ENCODE data around the gene TST. TPM values are rescaled to one million over a fixed set of nuclear protein-coding genes. Genes with fewer than 3 reads are reported as not detected.

TST gene
- total and polyA plus RNA-seq, 2 donors (not counting 3 experiments of a cell fraction or from before 2014, with no cell fraction given): 39.2 to 95.1 TPM

DNA sequence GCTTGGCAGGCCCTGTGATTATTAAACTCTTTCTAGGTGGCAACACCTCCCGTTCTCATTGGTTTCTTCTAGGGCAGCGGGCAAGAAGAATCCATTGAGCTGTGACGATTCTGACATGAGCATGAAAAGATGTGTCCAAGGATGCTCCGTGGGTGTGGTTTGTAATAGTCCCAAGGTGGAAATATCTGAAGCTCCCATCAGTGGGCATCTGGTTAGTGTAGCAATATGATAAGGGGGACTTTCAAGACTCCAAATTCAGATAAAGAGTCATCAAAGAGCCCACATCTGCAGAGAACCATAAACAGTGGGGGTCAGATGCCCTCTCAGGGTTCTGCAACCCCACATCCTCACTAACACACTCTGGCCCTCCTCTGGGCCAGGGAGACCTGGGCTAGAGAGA, 42.6 kb downstream of the TST start:
- no TSS peak for BruUV-seq (replicated peaks)
- intact Hi-C loops (cut with micrococcal nuclease) (no loop called here), dilution Hi-C loops (cut with MboI; ENCODE audit: extremely low pct_ligation_motif_present, low sequenced_read_pairs) (no loop called here)
- FAIRE-seq (no peak), DNase-seq (ENCODE audit: low read depth, low spot score) (no peak)
- H3K4me2 ChIP-seq (ENCODE audit: insufficient read depth, low read length): no peak overlapping the region
- ChIA-PET POLR2A (no interaction called here), CTCF (interaction anchor here (0.6 to 9.1 kb wide), 17 partner anchors 8 to 223 kb away, joined by 3 to 120 read pairs (median 5); partner anchors contain the start of genes MPST, NCF4 and TST)
- no peak overlapping the region for H3K4me3 ChIP-seq (replicated peaks in 1 of 3; ENCODE audit: insufficient read depth in 1 of 3, low read depth in 1 of 3, low read length in 3 of 3)
- no peaks in the 10 kb centered on the region for H3K36me3 ChIP-seq (ENCODE audit: control insufficient read depth in 2 of 2, extremely low read depth in 1 of 2, insufficient read depth in 2 of 2, low read length in 2 of 2)
- no peak for TF ChIP-seq FOS (IDR thresholded peaks at IDR 0.05; ENCODE audit: borderline replicate concordance, insufficient read depth, low read length)
- TF ChIP-seq POLR2A (IDR thresholded peaks at IDR 0.05; ENCODE audit: low read depth, low read length): no peak
- no peak for TF ChIP-seq JUN (IDR thresholded peaks at IDR 0.05; ENCODE audit: borderline replicate concordance, insufficient read depth, insufficient read length, low read depth)
- TF ChIP-seq, protein P1, sequence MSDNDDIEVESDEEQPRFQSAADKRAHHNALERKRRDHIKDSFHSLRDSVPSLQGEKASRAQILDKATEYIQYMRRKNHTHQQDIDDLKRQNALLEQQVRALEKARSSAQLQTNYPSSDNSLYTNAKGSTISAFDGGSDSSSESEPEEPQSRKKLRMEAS (IDR thresholded peaks at IDR 0.05; ENCODE audit: insufficient read depth, insufficient read length): no peak
- no peak for TF ChIP-seq EZH2 (IDR thresholded peaks at IDR 0.05; ENCODE audit: borderline replicate concordance, low read depth, low read length, severe bottlenecking)
- TF ChIP-seq GATA2 (IDR thresholded peaks at IDR 0.05; ENCODE audit: insufficient read depth, insufficient read length, low read depth, low read length): no peak
- TF ChIP-seq, protein P2, sequence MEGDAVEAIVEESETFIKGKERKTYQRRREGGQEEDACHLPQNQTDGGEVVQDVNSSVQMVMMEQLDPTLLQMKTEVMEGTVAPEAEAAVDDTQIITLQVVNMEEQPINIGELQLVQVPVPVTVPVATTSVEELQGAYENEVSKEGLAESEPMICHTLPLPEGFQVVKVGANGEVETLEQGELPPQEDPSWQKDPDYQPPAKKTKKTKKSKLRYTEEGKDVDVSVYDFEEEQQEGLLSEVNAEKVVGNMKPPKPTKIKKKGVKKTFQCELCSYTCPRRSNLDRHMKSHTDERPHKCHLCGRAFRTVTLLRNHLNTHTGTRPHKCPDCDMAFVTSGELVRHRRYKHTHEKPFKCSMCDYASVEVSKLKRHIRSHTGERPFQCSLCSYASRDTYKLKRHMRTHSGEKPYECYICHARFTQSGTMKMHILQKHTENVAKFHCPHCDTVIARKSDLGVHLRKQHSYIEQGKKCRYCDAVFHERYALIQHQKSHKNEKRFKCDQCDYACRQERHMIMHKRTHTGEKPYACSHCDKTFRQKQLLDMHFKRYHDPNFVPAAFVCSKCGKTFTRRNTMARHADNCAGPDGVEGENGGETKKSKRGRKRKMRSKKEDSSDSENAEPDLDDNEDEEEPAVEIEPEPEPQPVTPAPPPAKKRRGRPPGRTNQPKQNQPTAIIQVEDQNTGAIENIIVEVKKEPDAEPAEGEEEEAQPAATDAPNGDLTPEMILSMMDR (IDR thresholded peaks at IDR 0.05; ENCODE audit: extremely low read depth in 1 of 2, insufficient read depth in 1 of 2, low read depth in 1 of 2, low read length in 2 of 2): no peak
- TF ChIP-seq POLR2AphosphoS5 (IDR thresholded peaks at IDR 0.05; ENCODE audit: insufficient read depth, low read depth, low read length): no peak
- no peak for TF ChIP-seq MYC (IDR thresholded peaks at IDR 0.05; ENCODE audit: low read depth, low read length)
- H3K27ac ChIP-seq (ENCODE audit: insufficient read depth, low read depth, low read length): no peak overlapping the region
- no peaks in the 10 kb centered on the region for H3K9me1 ChIP-seq (replicated peaks; ENCODE audit: control insufficient read depth, extremely low read depth, insufficient read depth, low read length)
- H3K79me2 ChIP-seq (ENCODE audit: control insufficient read depth, insufficient read depth, low read length): no peaks in the 10 kb centered on the region
- H3K9ac ChIP-seq (replicated peaks; ENCODE audit: extremely low read depth, insufficient read depth, low read length): no peak overlapping the region
- H3K4me1 ChIP-seq (ENCODE audit: control insufficient read depth, extremely low read depth, insufficient read depth, low read length): no peaks in the 10 kb centered on the region
- H3K27me3 ChIP-seq (ENCODE audit: control insufficient read depth in 2 of 2, insufficient read depth in 2 of 2, low read length in 2 of 2): peaks cover 2 to 5% of the 10 kb centered on the region in 2 experiments
- no peak overlapping the region for H2AFZ ChIP-seq (ENCODE audit: low read depth, low read length)
- H3K9me3 ChIP-seq (replicated peaks; ENCODE audit: control insufficient read depth, insufficient read depth, low read length): no peaks in the 10 kb centered on the region
- no peaks in the 10 kb centered on the region for H4K20me1 ChIP-seq (replicated peaks; ENCODE audit: control insufficient read depth, extremely low read depth, insufficient read depth, low read length)
